Inferior parietal cortex (tissue), 1 donor: ENCODE measurements around the gene PRIM1.
"Not testable (repeated sequence)": the region's sequence is repeated elsewhere in the genome, so short reads cannot be mapped to it uniquely, and the experiment has no call there.

Experiments
- DNase-seq: peaks from one replicate; pipeline ENCODE4 v3.0.0-alpha.2; 2016; ENCODE audit errors: extremely low spot score

The PRIM1 gene

DNA sequence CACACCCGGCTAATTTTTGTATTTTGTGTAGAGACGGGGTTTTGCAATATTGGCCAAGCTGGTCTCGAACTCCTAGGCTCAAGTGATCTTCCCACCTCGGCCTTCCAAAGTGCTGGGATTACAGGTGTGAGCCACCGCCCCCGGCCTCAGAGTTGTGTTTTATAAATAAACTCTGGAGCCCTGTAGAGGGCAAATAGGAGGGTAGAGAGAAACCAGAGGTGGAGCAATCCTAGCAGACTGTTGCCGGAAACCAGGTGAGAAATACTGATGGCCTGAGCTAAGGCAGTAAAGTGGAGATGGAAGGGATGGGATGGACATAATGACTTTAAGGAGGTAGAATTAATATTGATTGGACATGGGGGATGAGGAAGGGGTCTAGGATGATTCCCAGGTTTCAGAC lies 8.3 kb upstream of the PRIM1 start:
- DNase-seq, result no peak

- no peak for DNase-seq
Observed at GRCh38 chr12:56759263-56759908, 7.3 kb upstream of the PRIM1 start.

GRCh38 chr12:56758728-56759262 lies 6.7 kb upstream of the PRIM1 start:
- no peak for DNase-seq

- DNase-seq, result not testable (repeated sequence)
Observed at GRCh38 chr12:56757971-56758370, 5.8 kb upstream of the PRIM1 start.

DNA sequence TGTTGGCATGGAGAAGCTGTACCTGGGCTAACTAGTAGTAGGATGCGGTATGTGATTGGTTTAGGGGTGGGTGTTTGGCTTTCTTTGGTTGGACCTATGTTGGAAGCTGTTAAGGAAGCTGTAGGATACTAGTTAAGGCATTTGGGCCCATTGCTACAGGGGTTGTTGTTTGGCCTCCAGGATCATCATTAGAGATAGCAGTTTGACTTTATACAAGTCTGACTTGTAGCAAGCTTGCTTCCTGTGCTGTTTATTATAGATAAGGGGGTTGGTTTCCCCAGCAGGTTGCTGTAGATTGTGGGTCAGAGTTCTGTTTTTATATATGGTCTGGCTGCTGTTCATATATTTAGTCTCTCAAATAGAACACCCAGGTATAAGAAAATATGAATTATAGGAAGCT lies 1.4 kb upstream of the PRIM1 start:
- no peak for DNase-seq

GRCh38 chr12:56750596-56750995 lies 1.5 kb downstream of the PRIM1 start:
- DNase-seq, result not testable (repeated sequence)

GRCh38 chr12:56749853-56750252 lies 2.3 kb downstream of the PRIM1 start:
- DNase-seq, result no peak

DNA sequence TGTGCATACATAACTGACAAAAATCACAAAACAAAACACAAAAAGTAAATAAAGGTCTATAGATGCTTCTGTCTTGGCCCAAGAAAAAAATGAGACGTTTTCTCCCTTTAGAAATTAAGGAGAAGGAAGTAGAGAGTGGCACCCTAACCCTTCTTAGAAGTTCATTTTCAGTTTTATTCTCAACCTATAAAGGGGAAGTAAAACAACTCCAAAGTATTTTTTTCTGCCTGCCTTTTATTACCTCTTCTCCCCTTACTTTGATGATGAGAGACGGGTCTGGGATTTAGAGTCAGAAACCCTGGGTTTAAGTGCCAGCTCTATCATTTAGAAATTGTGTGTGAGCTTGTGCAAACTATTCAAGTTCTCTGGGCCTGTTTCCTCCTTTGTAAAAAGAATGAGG lies 2.8 kb downstream of the PRIM1 start:
- DNase-seq, result no peak

GRCh38 chr12:56728139-56728861 lies 23.8 kb downstream of the PRIM1 start:
- no peak for DNase-seq

GRCh38 chr12:56726196-56726675 lies 25.9 kb downstream of the PRIM1 start:
- DNase-seq, result not testable (repeated sequence)

DNA sequence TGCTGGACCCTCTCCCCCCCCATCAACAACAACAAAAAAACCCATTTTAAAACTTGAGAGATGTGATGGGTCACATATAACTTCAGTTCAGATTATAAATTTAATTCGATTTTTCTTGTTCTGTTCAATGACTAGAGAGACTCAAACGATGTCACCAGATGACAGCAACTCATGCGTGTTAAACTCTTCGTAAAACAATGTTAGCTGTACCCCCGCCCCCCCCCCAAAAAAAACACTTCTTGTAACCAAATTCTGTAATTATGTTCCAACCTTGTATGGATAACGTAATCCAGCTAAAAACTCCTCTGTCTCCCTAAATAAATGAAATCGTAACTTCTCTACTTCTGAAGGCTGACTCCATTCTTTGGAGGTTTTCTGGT lies 26.4 kb downstream of the PRIM1 start:
- DNase-seq, result no peak

DNA sequence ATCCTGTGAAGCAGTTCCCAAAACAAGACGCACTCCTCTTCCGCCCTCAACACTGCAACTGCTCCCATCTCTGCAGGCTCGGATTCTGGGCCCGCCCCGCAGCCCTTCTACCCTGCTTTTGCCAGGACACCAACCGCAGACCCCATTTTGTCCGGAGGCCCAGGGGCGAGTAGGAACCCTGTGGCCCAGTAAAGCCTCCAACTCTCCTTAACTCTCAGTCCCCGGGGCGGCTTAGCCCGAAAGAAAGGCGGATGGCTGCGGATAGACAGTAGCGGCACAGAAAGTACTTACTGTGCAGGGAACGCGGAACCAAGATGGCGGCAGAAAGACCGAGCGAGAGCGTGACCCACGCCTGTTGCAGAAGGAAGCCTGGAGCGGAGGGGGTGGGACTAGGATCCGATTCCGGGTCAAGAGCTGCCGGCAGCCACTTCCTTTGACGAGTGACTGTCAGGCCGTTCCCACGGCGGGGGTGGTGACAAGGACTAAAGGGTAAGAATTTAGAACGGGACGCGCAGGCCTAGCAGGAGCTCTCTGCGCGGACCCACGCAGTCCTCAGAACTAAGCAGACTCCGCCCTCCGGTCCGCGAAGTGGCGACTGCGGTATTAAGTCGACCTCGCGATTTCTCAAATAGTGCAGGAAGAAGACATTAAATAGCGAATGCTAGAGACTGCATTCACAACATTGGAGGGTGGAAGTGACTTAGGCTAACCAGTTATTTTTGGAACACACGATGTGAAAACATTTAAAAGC lies 27.0 kb downstream of the PRIM1 start, which contains the start of gene NACA:
Gene NACA, minus strand, starts transcription at position 328 of the 751 bp plus-strand sequence. CDS start 778 bp downstream, outside the sequence.
- peak; percentile 98 for DNase-seq

- DNase-seq, result no peak
Observed at GRCh38 chr12:56724701-56724971, 27.5 kb downstream of the PRIM1 start.

DNA sequence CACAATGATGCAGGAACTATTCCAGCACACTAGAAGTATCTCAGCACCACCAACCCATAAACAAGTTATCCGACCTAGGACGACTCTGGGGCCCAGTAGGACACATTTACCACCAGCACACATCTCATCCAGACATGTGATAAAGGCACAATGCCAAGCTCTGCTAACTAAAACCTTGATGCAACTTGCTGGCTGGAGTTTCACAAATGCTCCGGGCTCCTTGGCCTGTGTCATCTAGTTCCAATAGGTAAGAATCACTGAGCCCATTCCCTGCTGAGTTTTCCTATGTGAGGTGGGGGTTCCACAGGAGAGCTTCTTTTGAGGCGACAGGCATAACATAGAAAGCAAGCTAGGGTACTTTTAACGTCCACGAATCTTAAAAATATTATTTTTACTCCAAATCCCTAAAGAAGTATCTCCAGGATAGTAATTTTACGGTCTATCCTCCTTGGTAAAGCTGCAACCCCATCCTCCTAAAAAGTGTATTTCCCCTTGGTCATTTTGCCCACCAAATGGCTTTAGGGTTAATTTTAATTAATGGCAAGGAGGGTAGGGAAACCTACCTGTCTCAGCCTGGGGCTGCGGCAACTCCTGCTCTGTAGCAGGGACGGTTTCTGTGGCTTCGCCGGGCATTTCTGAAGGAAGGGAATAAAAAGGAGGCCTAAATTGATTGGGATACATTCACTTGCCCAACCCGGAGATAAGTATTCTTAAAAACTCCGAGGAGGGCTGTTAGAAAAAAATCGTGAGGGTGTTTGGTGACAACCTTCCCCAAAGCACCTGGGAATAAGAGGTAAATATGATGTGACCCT lies 28.0 kb downstream of the PRIM1 start:
- peak; percentile 40 for DNase-seq

DNA sequence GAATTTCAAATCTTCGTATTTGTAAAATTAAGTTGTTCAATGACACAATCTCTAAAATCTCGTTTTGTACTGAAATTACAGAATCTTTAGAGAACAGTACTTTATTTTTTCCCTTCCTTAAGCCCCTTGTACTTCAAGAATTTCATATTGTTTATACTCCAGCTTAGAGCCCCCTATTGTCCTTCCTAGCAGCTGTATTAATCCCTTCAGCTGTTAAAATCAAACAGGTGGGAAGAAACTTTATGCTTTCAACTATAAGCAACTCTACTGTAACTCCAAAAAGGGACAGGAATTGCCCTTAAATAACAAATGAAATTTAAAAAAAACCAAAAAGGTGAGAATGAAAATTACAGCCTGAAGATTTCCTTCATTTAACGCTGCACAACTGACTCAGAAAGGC lies 28.8 kb downstream of the PRIM1 start:
- no peak for DNase-seq

GRCh38 chr12:56722832-56723231 lies 29.3 kb downstream of the PRIM1 start:
- DNase-seq, result no peak

- DNase-seq, result no peak
Observed at GRCh38 chr12:56721721-56722120, 30.4 kb downstream of the PRIM1 start.

- DNase-seq, result no peak
Observed at GRCh38 chr12:56721216-56721615, 30.9 kb downstream of the PRIM1 start.

DNA sequence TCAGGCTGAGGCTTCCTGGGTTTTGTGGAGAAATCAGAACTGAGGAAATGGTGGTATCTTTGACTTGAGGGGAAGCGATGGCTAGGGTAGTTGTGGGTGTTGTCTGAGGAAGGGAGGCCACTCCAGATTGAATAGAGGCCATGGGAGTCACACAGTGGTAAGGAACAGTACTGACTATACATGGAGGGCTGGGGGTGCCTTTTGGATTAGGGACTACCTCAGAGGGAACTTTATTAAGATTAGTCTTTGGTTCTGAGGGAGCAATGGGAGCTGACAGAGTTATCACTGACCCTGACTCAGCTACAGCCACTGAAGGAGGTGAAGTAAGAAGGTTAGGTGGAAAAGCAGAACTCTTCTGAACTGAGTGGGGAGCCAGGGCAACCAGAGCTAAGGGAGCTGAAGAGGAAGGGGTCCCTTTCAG lies 31.4 kb downstream of the PRIM1 start:
- DNase-seq, result no peak

- DNase-seq, result no peak
Observed at GRCh38 chr12:56719056-56719455, 33.1 kb downstream of the PRIM1 start.

DNA sequence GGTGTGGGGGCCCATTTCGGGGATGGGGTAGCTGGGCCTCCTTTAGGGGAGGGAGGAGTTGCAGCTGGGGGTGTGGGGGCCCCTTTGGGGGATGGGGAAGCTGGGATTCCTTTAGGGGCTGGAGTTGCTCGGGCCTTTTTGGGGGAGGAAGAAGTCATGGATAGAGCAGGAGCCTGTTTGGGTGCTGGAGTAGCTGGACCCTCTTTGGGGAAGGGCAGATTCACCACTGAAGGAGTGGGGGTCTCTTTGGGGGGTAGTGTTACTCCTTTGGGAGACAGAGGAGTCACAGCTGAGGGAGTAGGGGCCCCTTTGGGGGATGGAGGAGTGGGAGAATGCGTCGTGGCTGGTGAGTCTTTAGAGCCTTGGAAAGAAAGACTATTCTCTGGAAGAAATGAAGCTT lies 33.5 kb downstream of the PRIM1 start:
- no peak for DNase-seq

DNA sequence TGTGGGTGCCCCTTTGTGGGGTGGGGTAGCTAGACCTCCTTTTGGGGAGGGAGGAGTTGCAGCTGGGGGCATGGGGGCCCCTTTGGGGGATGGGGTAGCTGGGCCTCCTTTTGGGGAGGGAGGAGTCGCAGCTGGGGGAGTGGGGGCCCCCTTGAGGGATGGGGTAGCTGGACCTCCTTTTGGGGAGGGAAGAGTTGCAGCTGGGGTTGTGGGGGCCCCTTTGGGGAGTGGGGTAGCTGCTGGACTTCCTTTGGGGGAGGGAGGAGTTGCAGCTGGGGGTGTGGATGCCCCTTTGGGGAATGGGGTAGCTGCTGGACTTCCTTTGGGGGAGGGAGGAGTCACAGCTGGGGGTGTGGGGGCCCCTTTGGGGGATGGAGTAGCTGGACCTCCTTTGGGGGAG lies 34.0 kb downstream of the PRIM1 start:
- no peak for DNase-seq
